Smooth muscle cell (in vitro differentiated cells): Measurements from ENCODE around the gene PEAK1. TPM values are rescaled to one million over a fixed set of nuclear protein-coding genes. Genes with fewer than 3 reads are reported as not detected.

Source experiments
- DNase-seq: peaks from one replicate; lab custom pipeline; 2025; ENCODE audit not compliant: unreplicated experiment; lab: John Stamatoyannopoulos, UW
- H2AFZ ChIP-seq: fragments of 200-600 bp; sonication (generic); 2 replicates; pipeline ENCODE4 v1.6.0; 2016; ENCODE audit warnings: antibody characterized with exemption, low read depth, mild to moderate bottlenecking
- H3F3A ChIP-seq: fragments of 200-600 bp; sonication (generic); 2 replicates; pipeline ENCODE4 v1.6.0; 2017; ENCODE audit warnings: antibody characterized with exemption, low read depth
- H3K27ac ChIP-seq: fragments of 200-600 bp; sonication (generic); 2 replicates; pipeline ENCODE4 v1.5.1; 2016; ENCODE audit warnings: low read depth, mild to moderate bottlenecking
- H3K27me3 ChIP-seq: fragments of 200-600 bp; sonication (generic); 2 replicates; pipeline ENCODE4 v1.6.1; 2016; ENCODE audit warnings: low read depth, mild to moderate bottlenecking
- H3K36me3 ChIP-seq: fragments of 200-600 bp; sonication (generic); 2 replicates; pipeline ENCODE4 v1.5.1; 2016; ENCODE audit warnings: low read depth
- H3K4me1 ChIP-seq: fragments of 200-600 bp; sonication (generic); 2 replicates; pipeline ENCODE4 v1.5.1; 2016; ENCODE audit warnings: low read depth
- H3K4me2 ChIP-seq: fragments of 200-600 bp; sonication (generic); 2 replicates; pipeline ENCODE4 v1.6.0; 2016; ENCODE audit warnings: mild to moderate bottlenecking
- H3K4me3 ChIP-seq: fragments of 200-600 bp; sonication (generic); 2 replicates; pipeline ENCODE4 v1.5.1; 2016; ENCODE audit warnings: mild to moderate bottlenecking
- H3K79me2 ChIP-seq: fragments of 200-600 bp; sonication (generic); 2 replicates; pipeline ENCODE4 v1.6.0; 2016; ENCODE audit warnings: low read depth, mild to moderate bottlenecking
- H3K9ac ChIP-seq: fragments of 200-600 bp; sonication (generic); 2 replicates; pipeline ENCODE4 v1.6.0; 2016; ENCODE audit warnings: low read depth
- H3K9me3 ChIP-seq: fragments of 200-600 bp; sonication (generic); replicated peaks from 2 replicates; pipeline ENCODE4 v1.5.1; 2016; ENCODE audit warnings: low read depth
- H4K20me1 ChIP-seq: fragments of 200-600 bp; sonication (generic); 2 replicates; pipeline ENCODE4 v1.6.0; 2016; ENCODE audit warnings: low read depth
- WGBS: methylation state at CpG from one replicate; pipeline ENCODE4 v1.1.7; 2016; ENCODE audit warnings: low lambda C conversion rate; 5-methylcytosine and 5-hydroxymethylcytosine counted together
- polyA plus RNA-seq: library from polyadenylated mRNA; unstranded; fragments of >200 nt; fragmentation: Nextera tagmentation; extraction: Ambion mirVana; gene quantifications from 2 replicates; pipeline ENCODE4 v1.2.1, GENCODE V29; 2016
- total RNA-seq: library from RNA; depleted of rRNA; stranded (reverse); fragments of >200 nt; gene quantifications from 2 replicates; pipeline ENCODE4 v1.2.3, GENCODE V29; 2014
- TF ChIP-seq, protein P1 (sequence below): fragments of 200-600 bp; sonication (generic); IDR thresholded peaks from 2 replicates; pipeline ENCODE4 v1.5.1; 2017; ENCODE audit warnings: borderline replicate concordance, mild to moderate bottlenecking, antibody characterized with exemption; ENCODE audit not compliant: insufficient read depth, poor library complexity, severe bottlenecking

Gene PEAK1
- total and polyA plus RNA-seq, 2 experiments from 2014 or later: 5.6 to 21.9 TPM

DNA sequence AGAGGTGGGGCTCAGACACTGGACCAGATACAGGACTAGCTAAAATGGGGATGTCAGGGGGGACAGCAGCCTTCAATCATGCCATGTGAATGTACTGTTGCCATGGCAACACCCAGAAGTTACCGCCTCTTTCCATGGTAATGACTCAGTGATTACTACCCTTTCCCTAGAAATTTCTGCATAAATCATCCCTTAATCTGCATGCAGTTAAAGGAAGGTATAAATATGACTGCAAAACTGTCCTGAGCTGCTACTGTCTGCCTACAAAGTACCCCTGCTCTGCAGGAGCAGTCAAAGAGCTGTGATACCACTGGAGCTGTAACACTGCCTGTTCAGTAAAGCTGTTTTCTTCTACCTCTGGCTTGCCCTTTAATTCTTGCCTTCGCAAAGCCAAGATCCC is 168.2 kb downstream of the PEAK1 start:
- DNase-seq: no peak
- peaks cover 10% of the 10 kb centered on the region for H3K36me3 ChIP-seq
- WGBS: 93% methylated on average over 2 of the region's 2 CpGs

DNA sequence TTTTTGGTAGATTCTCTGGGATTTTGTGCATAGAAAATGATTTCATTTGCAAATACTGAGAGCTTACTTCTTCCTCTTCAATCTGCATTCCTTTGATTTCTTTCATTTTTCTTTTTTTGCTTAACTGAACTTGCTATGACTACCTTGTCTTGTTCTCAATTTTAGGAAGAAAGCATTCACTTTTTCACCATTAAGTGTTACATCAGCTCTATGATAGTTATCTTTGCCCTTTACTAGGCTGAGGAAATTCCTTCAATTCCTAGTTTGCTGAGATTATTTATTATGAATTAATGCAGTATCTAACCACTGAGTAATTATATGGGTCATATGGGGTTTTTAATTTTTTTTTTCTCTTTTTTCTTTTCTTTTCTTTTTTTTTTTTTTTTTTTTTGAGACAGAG is 172.8 kb downstream of the PEAK1 start:
- no peak overlapping the region for H3K27ac ChIP-seq
- H3K9ac ChIP-seq: no peak overlapping the region
- no peak overlapping the region for H3K4me2 ChIP-seq
- no peak for DNase-seq
- H3K79me2 ChIP-seq: no peaks in the 10 kb centered on the region
- H2AFZ ChIP-seq: no peak overlapping the region
- H3K9me3 ChIP-seq: no peaks in the 10 kb centered on the region
- no peak overlapping the region for H3K4me3 ChIP-seq
- no peaks in the 10 kb centered on the region for H3K4me1 ChIP-seq
- H3F3A ChIP-seq: no peaks in the 10 kb centered on the region
- H3K36me3 ChIP-seq: peaks cover 10% of the 10 kb centered on the region
- TF ChIP-seq, protein P1, sequence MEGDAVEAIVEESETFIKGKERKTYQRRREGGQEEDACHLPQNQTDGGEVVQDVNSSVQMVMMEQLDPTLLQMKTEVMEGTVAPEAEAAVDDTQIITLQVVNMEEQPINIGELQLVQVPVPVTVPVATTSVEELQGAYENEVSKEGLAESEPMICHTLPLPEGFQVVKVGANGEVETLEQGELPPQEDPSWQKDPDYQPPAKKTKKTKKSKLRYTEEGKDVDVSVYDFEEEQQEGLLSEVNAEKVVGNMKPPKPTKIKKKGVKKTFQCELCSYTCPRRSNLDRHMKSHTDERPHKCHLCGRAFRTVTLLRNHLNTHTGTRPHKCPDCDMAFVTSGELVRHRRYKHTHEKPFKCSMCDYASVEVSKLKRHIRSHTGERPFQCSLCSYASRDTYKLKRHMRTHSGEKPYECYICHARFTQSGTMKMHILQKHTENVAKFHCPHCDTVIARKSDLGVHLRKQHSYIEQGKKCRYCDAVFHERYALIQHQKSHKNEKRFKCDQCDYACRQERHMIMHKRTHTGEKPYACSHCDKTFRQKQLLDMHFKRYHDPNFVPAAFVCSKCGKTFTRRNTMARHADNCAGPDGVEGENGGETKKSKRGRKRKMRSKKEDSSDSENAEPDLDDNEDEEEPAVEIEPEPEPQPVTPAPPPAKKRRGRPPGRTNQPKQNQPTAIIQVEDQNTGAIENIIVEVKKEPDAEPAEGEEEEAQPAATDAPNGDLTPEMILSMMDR: no peak
- no peaks in the 10 kb centered on the region for H3K27me3 ChIP-seq
- no peaks in the 10 kb centered on the region for H4K20me1 ChIP-seq

More for the DNA sequence above, 168.2 kb downstream of the PEAK1 start:
- H4K20me1 ChIP-seq: no peaks in the 10 kb centered on the region
- H3K27ac ChIP-seq: no peak overlapping the region
- H3K9me3 ChIP-seq: no peaks in the 10 kb centered on the region
- no peak overlapping the region for H2AFZ ChIP-seq
- H3K9ac ChIP-seq: no peak overlapping the region
- no peak overlapping the region for H3K4me3 ChIP-seq
- no peaks in the 10 kb centered on the region for H3K27me3 ChIP-seq
- TF ChIP-seq, protein P1: no peak
- no peaks in the 10 kb centered on the region for H3F3A ChIP-seq
- no peak overlapping the region for H3K4me2 ChIP-seq
- H3K4me1 ChIP-seq: no peaks in the 10 kb centered on the region
- H3K79me2 ChIP-seq: no peaks in the 10 kb centered on the region

DNA sequence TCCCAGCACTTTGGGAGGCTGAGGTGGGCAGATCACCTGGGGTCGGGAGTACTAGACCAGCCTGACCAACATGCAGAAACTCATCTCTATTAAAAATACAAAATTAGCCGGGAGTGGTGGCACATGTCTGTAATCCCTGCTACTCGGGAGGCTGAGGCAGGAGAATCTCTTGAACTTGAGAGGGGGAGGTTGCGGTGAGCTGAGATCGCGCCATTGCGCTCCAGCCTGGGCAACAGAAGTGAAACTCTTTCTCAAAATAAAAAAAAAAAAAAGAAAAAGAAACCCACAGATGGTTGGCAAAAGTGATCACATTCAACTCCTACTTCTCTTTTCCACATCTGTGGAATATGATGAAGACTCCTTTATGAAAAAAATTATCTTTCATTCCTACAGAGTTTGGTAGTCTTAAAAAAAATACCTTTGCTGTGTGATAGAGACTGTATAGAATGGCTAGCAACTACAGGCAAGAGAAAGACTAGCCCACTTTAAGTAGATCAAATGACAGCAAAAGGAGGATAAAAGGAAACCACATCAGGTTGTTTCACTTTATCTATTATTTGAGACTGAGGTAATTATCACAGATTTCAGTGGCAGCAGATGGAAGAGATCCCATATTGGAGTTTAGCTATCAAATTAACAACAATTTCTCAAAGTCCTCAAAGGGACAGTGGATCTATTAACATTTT is 176.0 kb downstream of the PEAK1 start:
- Histone ChIP-seq H3K9ac (no peak overlapping the region), H3K27ac (no peak overlapping the region), H3K4me3 (no peak overlapping the region), H2AFZ (no peak overlapping the region), H3K4me1 (no peaks in the 10 kb centered on the region), H3K27me3 (no peaks in the 10 kb centered on the region), H3F3A (no peaks in the 10 kb centered on the region), H3K36me3 (peaks cover under 1% of the 10 kb centered on the region), H3K9me3 (no peaks in the 10 kb centered on the region), H4K20me1 (no peaks in the 10 kb centered on the region), H3K4me2 (no peak overlapping the region), H3K79me2 (no peaks in the 10 kb centered on the region)
- TF ChIP-seq, protein P1: no peak
- 95% methylated on average over 7 of the region's 7 CpGs for WGBS
- no peak for DNase-seq

DNA sequence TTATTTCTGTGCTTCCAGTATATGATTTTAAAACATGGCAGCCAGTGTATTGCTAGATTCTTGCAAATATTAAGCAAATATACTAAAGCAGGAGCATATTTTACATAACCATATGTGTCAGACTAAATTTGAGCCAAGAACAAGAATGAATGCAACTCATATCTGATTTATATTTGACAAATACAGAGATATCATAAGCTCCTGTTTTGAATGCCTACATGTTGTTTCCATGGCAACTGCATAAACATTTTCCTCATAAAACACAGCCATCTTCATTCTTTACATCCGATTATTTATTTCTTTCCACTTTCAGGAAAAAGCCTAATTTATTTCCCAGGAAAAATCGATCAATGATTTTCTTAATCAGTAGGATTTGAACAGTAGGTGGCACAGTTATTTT is 176.8 kb downstream of the PEAK1 start:
- H3K4me2 ChIP-seq: no peak overlapping the region
- H3K27me3 ChIP-seq: no peaks in the 10 kb centered on the region
- no peaks in the 10 kb centered on the region for H3F3A ChIP-seq
- H3K4me3 ChIP-seq: no peak overlapping the region
- no peak overlapping the region for H3K9ac ChIP-seq
- H2AFZ ChIP-seq: no peak overlapping the region
- TF ChIP-seq, protein P1: no peak
- no peaks in the 10 kb centered on the region for H3K4me1 ChIP-seq
- WGBS: 87% methylated on average over 2 of the region's 2 CpGs
- H3K9me3 ChIP-seq: no peaks in the 10 kb centered on the region
- H3K27ac ChIP-seq: no peak overlapping the region
- no peaks in the 10 kb centered on the region for H3K79me2 ChIP-seq
- no peaks in the 10 kb centered on the region for H4K20me1 ChIP-seq
- DNase-seq: no peak
- no peaks in the 10 kb centered on the region for H3K36me3 ChIP-seq
